A673 (cell line): ENCODE results near the gene CNTN6.

Experiments
- CTCF ChIP-seq: fragments of 300-800, 200-600 bp; sonication (generic); conservative IDR thresholded peaks from 2 replicates; pipeline ENCODE4 v1.5.1; 2017; ENCODE audit warnings: low read depth, mild to moderate bottlenecking, antibody characterized with exemption, low read length, moderate library complexity, mixed read lengths
- EZH2 ChIP-seq: fragments of 200-600 bp; sonication (generic); IDR thresholded peaks from 2 replicates; pipeline ENCODE4 v1.6.1; 2017; ENCODE audit warnings: borderline replicate concordance, low read depth, mild to moderate bottlenecking, mixed read lengths, antibody characterized with exemption, low read length; ENCODE audit not compliant: poor library complexity, severe bottlenecking

- no peak for TF ChIP-seq CTCF
- TF ChIP-seq EZH2: no peak
Observed at GRCh38 chr3:1294586-1294985, 201.8 kb downstream of the CNTN6 start.
